GM12878 (cell line): ENCODE data around the gene SLC25A51. TPM values are rescaled to one million over a fixed set of nuclear protein-coding genes. Genes with fewer than 3 reads are reported as not detected.

Experiments used
- ATAC-seq: fragments of 200-7000 bp; cut with Tn5 transposase; 3 replicates; pipeline ENCODE4 v1.9.1; 2020; ENCODE audit warnings: mild to moderate bottlenecking, moderate library complexity
- BruUV-seq: library from RNA; stranded (reverse); fragments of 400-500 nt; replicated peaks from 2 replicates; lab custom pipeline; 2021; lab: Mats Ljungman, UMichigan
- CTCF ChIA-PET: fragments of 300-600 bp; sonication (Branson Sonifier 250); formaldehyde crosslinking; extraction: SDS; loops from one replicate; lab custom pipeline; 2021; ENCODE audit warnings: inconsistent platforms; lab: Yijun Ruan, JAX
- POLR2A ChIA-PET: fragments of 350-600 bp; formaldehyde crosslinking; extraction: SDS; loops from one replicate; lab custom pipeline; 2021; ENCODE audit warnings: inconsistent platforms; lab: Charles Lee
- RAD21 ChIA-PET: fragments of 300-600 bp; sonication (Branson Sonifier 250); formaldehyde crosslinking; loops from one replicate; lab custom pipeline; 2023; ENCODE audit warnings: antibody characterized with exemption; ENCODE audit not compliant: unreplicated experiment; lab: Charles Lee
- SMC1A ChIA-PET: fragments of 300-600 bp; sonication (Branson Sonifier 250); formaldehyde crosslinking; loops from one replicate; lab custom pipeline; 2023; ENCODE audit not compliant: unreplicated experiment, uncharacterized antibody; lab: Charles Lee
- DNase-seq: peaks from one replicate; pipeline ENCODE4 v3.0.0-alpha.2; 2011; ENCODE audit warnings: low read depth, low spot score
- FAIRE-seq: peaks from 3 replicates; lab custom pipeline; 2011; peaks lifted over from hg19 to GRCh38; lab: Jason Lieb, UNC
- H2AFZ ChIP-seq: 2 replicates; pipeline ENCODE4 v1.6.0; 2011; ENCODE audit warnings: low read depth, low read length, control low read depth; ENCODE audit not compliant: control insufficient read depth
- H3K27ac ChIP-seq: 2 replicates; pipeline ENCODE4 v1.5.1; 2011; ENCODE audit warnings: control low read depth; ENCODE audit not compliant: control insufficient read depth, insufficient read depth
- H3K27me3 ChIP-seq, 2 experiments: replicated peaks in 1 of 2; 2 replicates each; pipeline versions ENCODE4 v1.6.0 to v1.6.1; 2011; ENCODE audit warnings: low read length in 1 of 2; ENCODE audit not compliant: control insufficient read depth in 2 of 2, insufficient read depth in 2 of 2
- H3K36me3 ChIP-seq, 2 experiments: 2 replicates each; pipeline ENCODE4 v1.5.1; 2011; ENCODE audit warnings: low read length in 1 of 2; ENCODE audit not compliant: control insufficient read depth in 2 of 2, insufficient read depth in 2 of 2
- H3K4me1 ChIP-seq: 2 replicates; pipeline ENCODE4 v1.6.1; 2011; ENCODE audit warnings: mild to moderate bottlenecking, low read length, moderate library complexity, mixed read lengths; ENCODE audit not compliant: control insufficient read depth, insufficient read depth
- H3K4me2 ChIP-seq: 2 replicates; pipeline ENCODE4 v1.6.0; 2011; ENCODE audit warnings: control low read depth; ENCODE audit not compliant: control insufficient read depth, insufficient read depth
- H3K4me3 ChIP-seq: fragments of 200-600 bp; sonication (generic); 2 replicates; pipeline ENCODE4 v1.5.1; 2016
- H3K79me2 ChIP-seq: 2 replicates; pipeline ENCODE4 v1.6.0; 2011; ENCODE audit warnings: low read length; ENCODE audit not compliant: control insufficient read depth, insufficient read depth
- H3K9ac ChIP-seq: 2 replicates; pipeline ENCODE4 v1.8.0; 2011; ENCODE audit warnings: low read length, control low read depth, mixed read lengths; ENCODE audit not compliant: control insufficient read depth, insufficient read depth
- H3K9me3 ChIP-seq: replicated peaks from 3 replicates; pipeline ENCODE4 v1.5.1; 2011; ENCODE audit warnings: mild to moderate bottlenecking, low read length; ENCODE audit not compliant: control insufficient read depth, insufficient read depth
- H4K20me1 ChIP-seq: 2 replicates; pipeline ENCODE4 v1.6.0; 2011; ENCODE audit not compliant: control insufficient read depth, insufficient read depth
- CEBPB ChIP-seq, 2 experiments: fragments of 150-350 bp in 1 of 2; IDR thresholded peaks; 2 replicates each; pipeline ENCODE4 v1.6.1; 2012 to 2014; ENCODE audit warnings: low read depth in 2 of 2, low read length in 2 of 2, borderline replicate concordance in 1 of 2, inconsistent platforms in 1 of 2
- EP300 ChIP-seq, 2 experiments: fragments of 150-350 bp in 1 of 2; IDR thresholded peaks; 2 replicates each; pipeline ENCODE4 v1.6.1; 2011 to 2012; ENCODE audit warnings: low read depth in 2 of 2, low read length in 2 of 2, borderline replicate concordance in 1 of 2, improper control_type of control experiment in 1 of 2, inconsistent platforms in 1 of 2; ENCODE audit not compliant: control insufficient read depth in 1 of 2
- JUNB ChIP-seq: IDR thresholded peaks from 2 replicates; pipeline ENCODE4 v1.6.1; 2016; ENCODE audit warnings: antibody characterized with exemption, mild to moderate bottlenecking
- ZNF384 ChIP-seq: IDR thresholded peaks from 2 replicates; pipeline ENCODE4 v1.6.1; 2012; ENCODE audit warnings: low read depth, mild to moderate bottlenecking, low read length, improper control_type of control experiment, borderline replicate concordance
- WGBS: methylation state at CpG from one replicate; pipeline ENCODE4 v1.1.6; 2016; ENCODE audit warnings: low lambda C conversion rate; ENCODE audit not compliant: insufficient replicate concordance, insufficient coverage; ENCODE audit errors: missing lambda C conversion rate; 5-methylcytosine and 5-hydroxymethylcytosine counted together
- in situ Hi-C: fragments of 300-500 bp; cut with MboI; formaldehyde crosslinking; loops from 9 replicates; pipeline ENCODE4 v1.14.3; 2018; ENCODE audit warnings: mixed read lengths
- intact Hi-C: fragments of 100-400 bp; cut with micrococcal nuclease; formaldehyde crosslinking; loops from one replicate; pipeline ENCODE4 v1.14.2; 2022; ENCODE audit not compliant: unreplicated experiment
- polyA plus RNA-seq, 11 experiments: library from polyadenylated mRNA; depleted of rRNA in 4 of 11; unstranded in 6 of 11; stranded (reverse) in 5 of 11; fragments of >200 nt; fragmentation: Nextera tagmentation in 4 of 11; fragmentation: Illumina TruSeq in 1 of 11; extraction: Ambion mirVana in 4 of 11; extraction: Trizol in 1 of 11; gene quantifications; 1 replicate in 1 of 11; 2 replicates in 10 of 11; pipeline versions ENCODE4 v1.2.1 to v1.2.3, GENCODE V29; 2011 to 2016; ENCODE audit warnings: inconsistent platforms in 2 of 11, missing spikeins in 2 of 11, low read depth in 1 of 11
- total RNA-seq, 4 experiments: library from RNA; depleted of rRNA in 3 of 4; stranded (reverse); fragments of >200 nt in 3 of 4; fragmentation: Illumina TruSeq in 1 of 4; extraction: Trizol in 1 of 4; gene quantifications; 2 replicates each; pipeline versions ENCODE4 v1.2.1 to v1.2.3, GENCODE V29; 2013 to 2021
- TF ChIP-seq, protein P1 (sequence below): IDR thresholded peaks from 2 replicates; pipeline ENCODE4 v1.6.1; 2011; ENCODE audit warnings: low read depth, mild to moderate bottlenecking, low read length, moderate library complexity, borderline replicate concordance; ENCODE audit errors: extremely low read depth

SLC25A51 gene
- total and polyA plus RNA-seq, 10 of the 15 experiments (the other 5 are each of a cell fraction or from before 2014, with no cell fraction given) = 3.8 to 29.3 (median 13.2) TPM

DNA sequence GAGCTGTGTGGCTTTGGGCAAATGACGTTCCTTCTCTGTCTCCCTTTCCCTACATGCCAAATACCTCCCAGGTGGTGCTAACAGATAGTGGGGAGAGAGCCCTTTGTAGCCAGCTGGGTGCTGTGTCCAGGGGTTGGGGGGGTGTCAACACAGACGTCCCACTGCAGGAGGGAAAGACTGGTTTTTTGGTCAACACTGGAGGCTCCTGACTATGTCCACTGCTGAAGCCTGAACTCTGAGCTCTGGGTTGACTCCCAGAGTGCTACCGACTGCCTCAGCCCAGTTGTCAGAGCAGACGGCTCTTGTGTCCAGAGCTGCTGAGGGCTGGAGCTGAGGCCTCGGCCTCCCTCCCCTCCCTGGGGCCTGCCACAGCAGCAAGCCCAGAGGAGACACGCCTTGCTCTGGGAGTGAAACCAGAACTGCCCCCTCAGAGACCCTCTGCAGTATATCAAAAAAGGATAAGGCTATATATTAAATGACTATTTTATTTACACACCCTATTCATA is 14.8 kb upstream of the SLC25A51 start:
- Histone ChIP-seq H4K20me1 (no peaks in the 10 kb centered on the region), H3K4me3 (no peak overlapping the region), H3K27ac (no peak overlapping the region), H3K4me2 (no peak overlapping the region), H3K79me2 (no peaks in the 10 kb centered on the region), H3K36me3 (no peaks in the 10 kb centered on the region), H3K27me3 (no peaks in the 10 kb centered on the region), H3K9me3 (no peaks in the 10 kb centered on the region; the same call in 2 of the 3 replicates), H3K4me1 (no peaks in the 10 kb centered on the region), H3K9ac (no peak overlapping the region), H2AFZ (no peak overlapping the region)
- ChIA-PET POLR2A (no interaction called here), RAD21 (interaction anchor here (0.9 kb wide), 1 partner anchor 148 kb away, joined by 3 read pairs; no protein-coding TSS in a partner anchor), CTCF (interaction anchor here (1.1 to 1.6 kb wide), 3 partner anchors 170 to 345 kb away, joined by 3 to 4 read pairs (median 4); no protein-coding TSS in a partner anchor), SMC1A (interaction anchor here (0.5 to 1.0 kb wide), 2 partner anchors 17 to 154 kb away, joined by 3 read pairs; no protein-coding TSS in a partner anchor)
- in situ Hi-C loops = loop anchor here (5.0 to 25.0 kb wide), 2 partner anchors 49 to 769 kb away; no protein-coding TSS in a partner anchor
- FAIRE-seq (no peak), ATAC-seq (no peak), DNase-seq (no peak)
- TF ChIP-seq CEBPB (IDR thresholded peaks at IDR 0.05; ENCODE audit: borderline replicate concordance in 1 of 2, low read depth in 2 of 2, low read length in 2 of 2) (no peak), JUNB (no peak), EP300 (IDR thresholded peaks at IDR 0.05; ENCODE audit: borderline replicate concordance in 1 of 2, control insufficient read depth in 1 of 2, low read depth in 2 of 2, low read length in 2 of 2) (no peak), ZNF384 (no peak)
- TF ChIP-seq, protein P1, sequence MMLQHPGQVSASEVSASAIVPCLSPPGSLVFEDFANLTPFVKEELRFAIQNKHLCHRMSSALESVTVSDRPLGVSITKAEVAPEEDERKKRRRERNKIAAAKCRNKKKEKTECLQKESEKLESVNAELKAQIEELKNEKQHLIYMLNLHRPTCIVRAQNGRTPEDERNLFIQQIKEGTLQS = no peak
- intact Hi-C loops = no loop called here
- 39% methylated on average over 3 of the region's 6 CpGs for WGBS
- BruUV-seq = no TSS peak
